ENCODE results near the gene TAS2R40.

- TF ChIP-seq CTCF (IDR thresholded peaks at IDR 0.05; ENCODE audit: insufficient read depth, low read length) = no peak
- TF ChIP-seq POLR2AphosphoS5 (IDR thresholded peaks at IDR 0.05; ENCODE audit: low read depth) = no peak
- no peak for TF ChIP-seq GABPA (IDR thresholded peaks at IDR 0.05; ENCODE audit: low read depth)
- TF ChIP-seq REST (IDR thresholded peaks at IDR 0.05; ENCODE audit: insufficient replicate concordance, low read depth) = no peak
Observed at GRCh38 chr7:143221737-143222136, at the start of gene TAS2R40.
